GM13976 (cell line): ENCODE results near the gene CNTNAP2.
"Not testable (repeated sequence)": the region's sequence is repeated elsewhere in the genome, so short reads cannot be mapped to it uniquely, and the experiment has no call there.

Source experiments
- DNase-seq: peaks from one replicate; pipeline ENCODE4 v3.0.0; 2012; ENCODE audit warnings: low spot score
- in situ Hi-C: fragments of 300-500 bp; cut with MboI; formaldehyde crosslinking; loops from one replicate; pipeline ENCODE4 v1.12.0; 2022; ENCODE audit warnings: low sequenced_read_pairs, mixed read lengths, inconsistent platforms; ENCODE audit not compliant: unreplicated experiment
- TF ChIP-seq, protein P1 (sequence below): IDR thresholded peaks from 2 replicates; pipeline ENCODE4 v1.5.1; 2012; ENCODE audit warnings: borderline replicate concordance, mild to moderate bottlenecking; ENCODE audit not compliant: insufficient read depth; ENCODE audit errors: extremely low read depth, missing control alignments, control extremely low read depth

The CNTNAP2 gene

DNA sequence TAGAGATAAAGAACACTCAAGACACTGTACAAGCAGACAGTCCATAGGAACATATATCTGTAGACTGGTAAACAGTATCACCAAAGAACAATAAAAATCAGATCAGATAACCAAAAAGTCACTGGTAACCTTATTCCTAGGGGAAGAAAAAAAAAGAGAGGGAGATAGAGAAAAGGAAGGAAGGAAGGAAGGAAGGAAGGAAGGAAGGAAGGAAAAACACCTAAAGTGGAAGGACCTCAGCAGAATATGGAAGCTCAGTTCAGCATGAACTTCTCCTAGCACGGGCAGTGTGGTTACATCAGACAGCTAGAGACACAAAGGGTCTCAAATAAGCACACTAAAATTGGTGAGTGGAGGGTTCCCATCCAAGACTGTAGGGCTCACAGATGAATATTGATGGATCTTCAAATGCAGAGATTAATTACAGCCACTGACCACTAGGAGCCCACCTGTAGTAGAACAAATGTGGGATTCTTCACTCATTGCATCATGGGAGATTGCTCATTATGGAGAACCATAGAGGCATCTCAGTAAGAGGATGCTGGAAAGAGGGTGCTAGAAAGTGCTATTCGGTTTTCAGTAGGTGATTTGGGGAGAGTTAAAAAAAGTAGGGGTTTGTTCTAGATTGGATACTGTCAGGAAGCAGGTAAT lies 2180.5 kb downstream of the CNTNAP2 start:
- in situ Hi-C loops = no loop called here
- TF ChIP-seq, protein P1, sequence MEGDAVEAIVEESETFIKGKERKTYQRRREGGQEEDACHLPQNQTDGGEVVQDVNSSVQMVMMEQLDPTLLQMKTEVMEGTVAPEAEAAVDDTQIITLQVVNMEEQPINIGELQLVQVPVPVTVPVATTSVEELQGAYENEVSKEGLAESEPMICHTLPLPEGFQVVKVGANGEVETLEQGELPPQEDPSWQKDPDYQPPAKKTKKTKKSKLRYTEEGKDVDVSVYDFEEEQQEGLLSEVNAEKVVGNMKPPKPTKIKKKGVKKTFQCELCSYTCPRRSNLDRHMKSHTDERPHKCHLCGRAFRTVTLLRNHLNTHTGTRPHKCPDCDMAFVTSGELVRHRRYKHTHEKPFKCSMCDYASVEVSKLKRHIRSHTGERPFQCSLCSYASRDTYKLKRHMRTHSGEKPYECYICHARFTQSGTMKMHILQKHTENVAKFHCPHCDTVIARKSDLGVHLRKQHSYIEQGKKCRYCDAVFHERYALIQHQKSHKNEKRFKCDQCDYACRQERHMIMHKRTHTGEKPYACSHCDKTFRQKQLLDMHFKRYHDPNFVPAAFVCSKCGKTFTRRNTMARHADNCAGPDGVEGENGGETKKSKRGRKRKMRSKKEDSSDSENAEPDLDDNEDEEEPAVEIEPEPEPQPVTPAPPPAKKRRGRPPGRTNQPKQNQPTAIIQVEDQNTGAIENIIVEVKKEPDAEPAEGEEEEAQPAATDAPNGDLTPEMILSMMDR = no peak
- no peak for DNase-seq

DNA sequence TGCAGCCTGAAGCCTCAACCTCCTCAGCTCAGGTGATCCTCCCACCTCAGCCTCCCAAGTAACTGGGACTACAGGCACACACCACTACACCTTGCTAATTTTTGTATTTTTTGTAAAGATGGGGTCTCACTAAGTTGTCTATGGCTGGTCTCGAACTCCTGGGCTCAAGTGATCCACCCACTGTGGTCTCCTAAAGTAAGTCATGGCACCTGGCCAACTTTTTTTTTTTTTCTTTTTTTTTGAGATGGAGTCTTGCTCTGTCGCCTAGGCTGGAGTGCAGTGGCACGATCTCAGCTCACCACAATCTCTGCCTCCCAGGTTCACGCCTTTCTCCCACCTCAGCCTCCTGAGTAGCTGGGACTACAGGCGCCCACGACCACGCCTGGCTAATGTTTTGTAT lies 2182.2 kb downstream of the CNTNAP2 start:
- DNase-seq, in situ Hi-C loops: not testable (repeated sequence)

DNA sequence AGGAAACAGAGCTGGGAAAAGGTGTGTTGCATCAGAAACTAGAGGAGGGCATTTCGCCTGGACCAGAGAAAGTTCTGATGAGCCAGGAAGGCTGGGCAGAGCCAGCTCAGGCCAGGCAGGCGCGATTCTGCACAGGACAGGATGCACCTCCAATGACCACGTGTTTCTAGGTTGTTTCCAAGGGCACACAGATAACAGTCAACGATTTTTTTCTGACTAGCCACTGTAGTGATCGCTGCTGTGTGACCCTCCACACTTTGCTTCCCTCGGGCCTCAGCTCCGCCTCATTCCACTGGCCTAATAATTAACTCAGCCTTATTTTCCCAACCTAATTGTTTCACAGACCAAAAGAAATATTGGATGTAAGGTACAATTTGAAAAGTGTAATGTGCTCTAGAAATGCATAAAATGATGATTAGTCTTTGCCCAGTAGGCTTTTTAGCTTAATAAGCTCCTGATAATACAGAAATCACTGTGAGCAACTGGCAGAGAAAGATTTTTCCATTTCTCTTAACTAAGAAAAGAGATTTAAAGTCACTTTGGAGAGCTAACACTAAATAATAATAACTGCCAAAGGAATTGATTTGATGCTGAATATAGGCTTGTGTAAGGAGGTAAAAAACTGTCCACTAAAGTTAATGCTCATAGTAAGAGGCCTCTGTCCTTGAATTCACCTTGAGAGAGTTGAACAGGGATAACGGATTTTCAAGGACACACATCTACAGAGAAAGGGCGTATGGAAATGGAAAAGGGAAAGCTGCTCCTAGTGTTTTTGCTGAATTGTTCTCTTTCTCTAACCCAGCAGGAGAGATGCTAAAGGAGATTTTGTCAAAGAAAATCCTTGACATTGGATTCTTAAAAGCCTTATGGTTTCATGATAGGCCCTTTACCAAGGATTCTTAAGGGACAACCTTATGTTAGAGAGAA lies 2183.0 kb downstream of the CNTNAP2 start:
- TF ChIP-seq, protein P1 = no peak
- DNase-seq = no peak
- in situ Hi-C loops = no loop called here

DNA sequence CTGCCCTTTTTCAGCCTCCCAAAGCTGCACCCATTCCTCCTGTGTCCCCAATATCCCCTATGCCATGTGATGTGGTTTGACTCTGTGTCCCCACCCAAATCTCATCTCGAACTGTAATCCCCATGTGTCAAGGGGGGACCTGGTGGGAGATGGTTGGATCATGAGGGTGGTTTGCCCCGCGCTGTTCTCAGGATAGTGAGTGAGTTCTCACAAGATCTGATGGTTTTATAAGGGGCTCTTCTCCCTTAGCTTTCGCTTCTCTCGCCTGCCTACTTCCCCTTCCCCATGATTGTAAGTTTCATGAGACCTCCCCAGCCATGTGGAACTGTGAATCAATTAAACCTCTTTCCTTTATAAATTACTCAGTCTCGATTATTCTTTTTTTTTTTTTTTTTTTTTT lies 2185.8 kb downstream of the CNTNAP2 start:
- DNase-seq, in situ Hi-C loops: not testable (repeated sequence)

DNA sequence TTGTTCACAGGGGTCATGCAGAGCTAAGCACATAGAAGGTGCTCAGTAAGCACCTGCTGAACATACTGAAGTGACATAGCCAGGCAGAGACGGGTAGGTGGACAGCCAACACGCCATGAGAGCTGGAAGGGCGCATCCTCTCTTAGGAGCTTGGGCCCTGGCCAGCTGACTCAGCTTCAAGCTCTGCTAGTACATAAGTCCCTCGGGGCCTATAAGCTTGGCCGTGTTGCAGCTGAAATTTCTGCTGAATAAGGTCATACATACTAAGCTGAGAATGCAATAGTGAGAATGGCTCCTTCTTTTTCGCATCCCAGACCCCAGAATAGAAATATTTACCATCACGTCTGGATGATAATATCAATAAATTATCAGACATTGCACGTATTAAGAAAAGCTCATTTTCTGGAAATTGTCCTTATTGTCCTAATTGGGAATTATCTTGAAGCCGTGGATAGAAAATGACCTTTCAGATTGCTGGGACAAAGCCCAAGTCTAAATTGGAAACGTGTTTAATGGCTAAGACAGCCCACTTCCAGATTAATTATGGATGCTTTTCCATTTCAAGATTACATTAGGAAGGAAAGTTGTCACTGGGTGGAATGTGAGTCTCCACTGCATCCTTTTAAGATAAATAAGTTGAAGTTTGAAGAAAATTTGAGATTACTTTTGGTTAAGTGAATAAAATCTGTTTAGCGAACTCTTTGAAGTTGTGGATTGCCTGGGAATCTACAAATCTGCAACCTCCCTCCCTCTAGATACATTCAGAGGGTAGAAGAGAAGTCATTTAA lies 2186.9 kb downstream of the CNTNAP2 start:
- no peak for DNase-seq
- in situ Hi-C loops = no loop called here
- TF ChIP-seq, protein P1 = no peak

DNA sequence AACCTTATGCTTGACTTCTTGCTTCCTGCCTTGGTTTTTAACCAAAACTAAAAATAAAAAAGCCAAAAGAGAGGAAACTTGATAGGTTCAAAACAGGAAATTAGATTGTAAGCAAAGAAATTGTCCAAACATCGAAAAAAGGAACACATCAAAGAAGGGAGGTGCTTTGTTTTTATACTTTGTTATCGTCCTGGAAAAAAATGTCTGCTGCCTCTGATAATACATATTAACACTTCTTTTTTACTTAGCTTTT lies 2187.4 kb downstream of the CNTNAP2 start:
- in situ Hi-C loops = no loop called here
- TF ChIP-seq, protein P1 = no peak
- no peak for DNase-seq

DNA sequence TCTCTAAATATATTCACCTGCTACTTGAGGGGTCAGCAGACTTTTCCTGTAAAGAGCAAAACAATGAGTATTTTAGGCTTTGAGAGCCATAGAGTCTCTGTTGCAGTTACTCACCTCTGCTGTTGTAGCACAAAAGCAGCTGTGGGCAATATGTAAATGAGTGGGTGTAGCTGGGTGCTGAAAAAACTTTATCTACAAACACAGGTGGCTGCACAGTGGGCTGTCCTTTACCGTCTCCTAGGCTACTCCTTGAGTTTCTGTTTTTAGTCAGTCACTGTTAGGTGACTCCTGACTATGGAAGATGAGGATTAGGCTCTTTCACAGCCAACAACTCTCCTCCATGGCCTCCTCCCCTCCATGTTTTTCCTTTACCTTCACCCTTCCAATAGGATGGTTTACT lies 2187.9 kb downstream of the CNTNAP2 start:
- TF ChIP-seq, protein P1 = no peak
- in situ Hi-C loops = no loop called here
- no peak for DNase-seq
